Neural cell (in vitro differentiated cells): Measurements from ENCODE around the gene TNS3. TPM values are rescaled to one million over a fixed set of nuclear protein-coding genes. Genes with fewer than 3 reads are reported as not detected.

Experiments
- H2AFZ ChIP-seq: fragments of 200-600, 300-800 bp; sonication (generic), shearing (Covaris generic); 2 replicates; pipeline ENCODE4 v1.6.0; 2014; ENCODE audit warnings: low read depth, mild to moderate bottlenecking, antibody characterized with exemption, low read length, moderate library complexity
- H3F3A ChIP-seq: fragments of 200-600 bp; shearing (Covaris generic); 2 replicates; pipeline ENCODE4 v1.6.1; 2016; ENCODE audit warnings: mild to moderate bottlenecking, moderate library complexity, mixed read lengths, antibody characterized with exemption, low read length; ENCODE audit not compliant: insufficient read depth, poor library complexity, severe bottlenecking
- H3K27ac ChIP-seq: fragments of 200-600, 300-800 bp; sonication (generic), shearing (Covaris generic); 2 replicates; pipeline ENCODE4 v1.5.1; 2014; ENCODE audit warnings: mild to moderate bottlenecking, low read length, moderate library complexity
- H3K27me3 ChIP-seq: fragments of 300-800, 200-600 bp; sonication (generic), shearing (Covaris generic); 2 replicates; pipeline ENCODE4 v1.6.0; 2014; ENCODE audit warnings: mild to moderate bottlenecking, low read depth, low read length, moderate library complexity; ENCODE audit not compliant: insufficient read depth
- H3K36me3 ChIP-seq: fragments of 300-800, 200-600 bp; sonication (generic), shearing (Covaris generic); 2 replicates; pipeline ENCODE4 v1.5.1; 2014; ENCODE audit warnings: mild to moderate bottlenecking, antibody characterized with exemption, low read length, moderate library complexity; ENCODE audit not compliant: insufficient read depth
- H3K4me2 ChIP-seq: fragments of 300-800, 200-600 bp; sonication (generic), shearing (Covaris generic); 2 replicates; pipeline ENCODE4 v1.6.0; 2014; ENCODE audit warnings: mild to moderate bottlenecking, low read length
- H3K4me3 ChIP-seq: fragments of 300-800, 200-600 bp; sonication (generic), shearing (Covaris generic); 2 replicates; pipeline ENCODE4 v1.5.1; 2014; ENCODE audit warnings: mild to moderate bottlenecking, low read length, moderate library complexity
- H3K79me2 ChIP-seq: fragments of 200-600 bp; shearing (Covaris generic); replicated peaks from 2 replicates; pipeline ENCODE4 v1.6.0; 2014; ENCODE audit warnings: mild to moderate bottlenecking, low read length, moderate library complexity; ENCODE audit not compliant: insufficient read depth
- H3K9ac ChIP-seq: fragments of 300-800, 200-600 bp; sonication (generic), shearing (Covaris generic); 2 replicates; pipeline ENCODE4 v1.6.1; 2016; ENCODE audit warnings: mild to moderate bottlenecking, low read length, mixed read lengths
- H3K9me2 ChIP-seq: fragments of 200-600 bp; shearing (Covaris generic); 2 replicates; pipeline ENCODE4 v1.6.1; 2016; ENCODE audit warnings: mild to moderate bottlenecking, low read length, mixed read lengths; ENCODE audit not compliant: insufficient read depth
- H3K9me3 ChIP-seq: fragments of 200-600, 300-800 bp; sonication (generic), shearing (Covaris generic); 2 replicates; pipeline ENCODE4 v1.6.1; 2016; ENCODE audit warnings: mild to moderate bottlenecking, mixed run types, low read length, moderate library complexity, mixed read lengths
- H4K20me1 ChIP-seq: fragments of 200-600 bp; shearing (Covaris generic); 2 replicates; pipeline ENCODE4 v1.6.1; 2016; ENCODE audit warnings: mild to moderate bottlenecking, mixed run types; ENCODE audit not compliant: insufficient read depth
- EP300 ChIP-seq: fragments of 450-650 bp; conservative IDR thresholded peaks from 2 replicates; pipeline ENCODE4 v1.6.1; 2014; ENCODE audit warnings: antibody characterized with exemption, mild to moderate bottlenecking, moderate library complexity; ENCODE audit not compliant: poor library complexity, severe bottlenecking
- EZH2 ChIP-seq: fragments of 200-600, 300-800 bp; shearing (Covaris generic), sonication (generic); IDR thresholded peaks from 2 replicates; pipeline ENCODE4 v1.6.1; 2014; ENCODE audit warnings: antibody characterized with exemption, low read length, borderline replicate concordance, mild to moderate bottlenecking; ENCODE audit not compliant: insufficient read depth, poor library complexity, severe bottlenecking
- MXI1 ChIP-seq: fragments of 450-650 bp; conservative IDR thresholded peaks from 2 replicates; pipeline ENCODE4 v1.6.1; 2014; ENCODE audit warnings: antibody characterized with exemption, mild to moderate bottlenecking; ENCODE audit not compliant: poor library complexity, severe bottlenecking
- POLR2AphosphoS5 ChIP-seq: IDR thresholded peaks from 2 replicates; pipeline ENCODE4 v1.6.1; 2012
- RAD21 ChIP-seq: fragments of 450-650 bp; conservative IDR thresholded peaks from 2 replicates; pipeline ENCODE4 v1.6.1; 2014; ENCODE audit warnings: antibody characterized with exemption, mild to moderate bottlenecking, moderate library complexity
- SMC3 ChIP-seq: fragments of 450-650 bp; conservative IDR thresholded peaks from 2 replicates; pipeline ENCODE4 v1.6.1; 2014; ENCODE audit warnings: antibody characterized with exemption, mild to moderate bottlenecking, moderate library complexity; ENCODE audit not compliant: poor library complexity
- TAF1 ChIP-seq: IDR thresholded peaks from 2 replicates; pipeline ENCODE4 v1.6.1; 2012; ENCODE audit warnings: low read depth
- polyA plus RNA-seq: library from polyadenylated mRNA; depleted of rRNA; stranded (reverse); fragments of >200 nt; gene quantifications from 2 replicates; pipeline ENCODE4 v1.2.3, GENCODE V29; 2014
- TF ChIP-seq, protein P1 (sequence below): IDR thresholded peaks from 2 replicates; pipeline ENCODE4 v1.6.1; 2012; ENCODE audit warnings: borderline replicate concordance
- TF ChIP-seq, protein P2 (sequence below): fragments of 450-650 bp; IDR thresholded peaks from 2 replicates; pipeline ENCODE4 v1.5.1; 2014; ENCODE audit warnings: antibody characterized with exemption, mild to moderate bottlenecking, moderate library complexity; ENCODE audit not compliant: poor library complexity, severe bottlenecking

TNS3 gene
- polyA plus RNA-seq, 1 donor from 2014 or later, result 0.58 TPM

DNA sequence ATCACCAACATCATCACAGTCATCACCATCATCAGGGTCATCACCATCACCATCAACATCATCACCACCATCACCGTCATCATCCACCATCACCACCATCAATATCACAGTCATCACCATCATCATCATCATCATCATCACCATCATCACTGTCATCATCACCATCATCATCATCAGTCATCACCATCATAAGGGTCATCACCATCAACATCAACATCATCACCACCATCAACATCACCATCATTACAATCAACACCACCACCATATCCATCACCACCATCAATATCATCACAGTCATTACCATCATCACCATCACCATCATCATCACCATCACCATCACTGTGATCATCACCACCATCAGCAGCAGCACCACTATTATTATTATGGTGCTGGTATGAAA is 218.9 kb downstream of the TNS3 start:
- TF ChIP-seq, protein P1, sequence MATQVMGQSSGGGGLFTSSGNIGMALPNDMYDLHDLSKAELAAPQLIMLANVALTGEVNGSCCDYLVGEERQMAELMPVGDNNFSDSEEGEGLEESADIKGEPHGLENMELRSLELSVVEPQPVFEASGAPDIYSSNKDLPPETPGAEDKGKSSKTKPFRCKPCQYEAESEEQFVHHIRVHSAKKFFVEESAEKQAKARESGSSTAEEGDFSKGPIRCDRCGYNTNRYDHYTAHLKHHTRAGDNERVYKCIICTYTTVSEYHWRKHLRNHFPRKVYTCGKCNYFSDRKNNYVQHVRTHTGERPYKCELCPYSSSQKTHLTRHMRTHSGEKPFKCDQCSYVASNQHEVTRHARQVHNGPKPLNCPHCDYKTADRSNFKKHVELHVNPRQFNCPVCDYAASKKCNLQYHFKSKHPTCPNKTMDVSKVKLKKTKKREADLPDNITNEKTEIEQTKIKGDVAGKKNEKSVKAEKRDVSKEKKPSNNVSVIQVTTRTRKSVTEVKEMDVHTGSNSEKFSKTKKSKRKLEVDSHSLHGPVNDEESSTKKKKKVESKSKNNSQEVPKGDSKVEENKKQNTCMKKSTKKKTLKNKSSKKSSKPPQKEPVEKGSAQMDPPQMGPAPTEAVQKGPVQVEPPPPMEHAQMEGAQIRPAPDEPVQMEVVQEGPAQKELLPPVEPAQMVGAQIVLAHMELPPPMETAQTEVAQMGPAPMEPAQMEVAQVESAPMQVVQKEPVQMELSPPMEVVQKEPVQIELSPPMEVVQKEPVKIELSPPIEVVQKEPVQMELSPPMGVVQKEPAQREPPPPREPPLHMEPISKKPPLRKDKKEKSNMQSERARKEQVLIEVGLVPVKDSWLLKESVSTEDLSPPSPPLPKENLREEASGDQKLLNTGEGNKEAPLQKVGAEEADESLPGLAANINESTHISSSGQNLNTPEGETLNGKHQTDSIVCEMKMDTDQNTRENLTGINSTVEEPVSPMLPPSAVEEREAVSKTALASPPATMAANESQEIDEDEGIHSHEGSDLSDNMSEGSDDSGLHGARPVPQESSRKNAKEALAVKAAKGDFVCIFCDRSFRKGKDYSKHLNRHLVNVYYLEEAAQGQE, result no peak
- TF ChIP-seq EZH2 (no peak), SMC3 (no peak), MXI1 (no peak), TAF1 (no peak), POLR2AphosphoS5 (no peak), EP300 (no peak), RAD21 (no peak)
- TF ChIP-seq, protein P2, sequence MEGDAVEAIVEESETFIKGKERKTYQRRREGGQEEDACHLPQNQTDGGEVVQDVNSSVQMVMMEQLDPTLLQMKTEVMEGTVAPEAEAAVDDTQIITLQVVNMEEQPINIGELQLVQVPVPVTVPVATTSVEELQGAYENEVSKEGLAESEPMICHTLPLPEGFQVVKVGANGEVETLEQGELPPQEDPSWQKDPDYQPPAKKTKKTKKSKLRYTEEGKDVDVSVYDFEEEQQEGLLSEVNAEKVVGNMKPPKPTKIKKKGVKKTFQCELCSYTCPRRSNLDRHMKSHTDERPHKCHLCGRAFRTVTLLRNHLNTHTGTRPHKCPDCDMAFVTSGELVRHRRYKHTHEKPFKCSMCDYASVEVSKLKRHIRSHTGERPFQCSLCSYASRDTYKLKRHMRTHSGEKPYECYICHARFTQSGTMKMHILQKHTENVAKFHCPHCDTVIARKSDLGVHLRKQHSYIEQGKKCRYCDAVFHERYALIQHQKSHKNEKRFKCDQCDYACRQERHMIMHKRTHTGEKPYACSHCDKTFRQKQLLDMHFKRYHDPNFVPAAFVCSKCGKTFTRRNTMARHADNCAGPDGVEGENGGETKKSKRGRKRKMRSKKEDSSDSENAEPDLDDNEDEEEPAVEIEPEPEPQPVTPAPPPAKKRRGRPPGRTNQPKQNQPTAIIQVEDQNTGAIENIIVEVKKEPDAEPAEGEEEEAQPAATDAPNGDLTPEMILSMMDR, result no peak
- H3K9me3 ChIP-seq, result no peaks in the 10 kb centered on the region
- no peak overlapping the region for H3K27ac ChIP-seq
- no peak overlapping the region for H3K9ac ChIP-seq
- H3K36me3 ChIP-seq, result no peaks in the 10 kb centered on the region
- H3K4me3 ChIP-seq, result no peak overlapping the region
- no peaks in the 10 kb centered on the region for H3K9me2 ChIP-seq
- H3K79me2 ChIP-seq, result no peaks in the 10 kb centered on the region
- no peaks in the 10 kb centered on the region for H3K27me3 ChIP-seq
- no peaks in the 10 kb centered on the region for H4K20me1 ChIP-seq
- H3F3A ChIP-seq, result no peaks in the 10 kb centered on the region
- H2AFZ ChIP-seq, result no peak overlapping the region
- H3K4me2 ChIP-seq, result no peak overlapping the region

DNA sequence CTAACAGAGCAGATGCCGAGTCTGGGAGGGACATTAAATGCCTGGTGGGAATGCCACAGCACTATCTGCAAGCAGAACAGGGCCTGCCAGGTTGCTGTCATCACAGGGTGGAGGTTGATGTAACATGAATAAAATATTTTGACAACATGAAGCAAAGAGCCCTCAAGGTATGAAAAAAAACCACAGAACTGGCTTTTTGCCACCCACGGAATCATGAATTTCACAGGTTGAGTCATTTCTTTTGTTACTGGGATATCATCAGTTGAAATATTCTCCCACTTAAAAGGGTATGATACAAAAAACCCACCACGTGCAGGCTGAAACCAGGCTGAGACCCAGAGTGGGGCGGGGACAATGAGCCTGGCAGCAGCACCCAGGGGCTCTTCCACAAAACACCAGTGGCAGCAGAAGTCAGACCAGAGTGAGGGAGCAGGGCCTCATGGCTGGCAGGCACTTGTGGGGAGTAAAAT is 220.1 kb downstream of the TNS3 start:
- no peaks in the 10 kb centered on the region for H4K20me1 ChIP-seq
- no peak for TF ChIP-seq RAD21
- TF ChIP-seq, protein P2, result no peak
- TF ChIP-seq EZH2, result no peak
- TF ChIP-seq, protein P1, result no peak
- TF ChIP-seq MXI1, result no peak
- no peak for TF ChIP-seq SMC3
- no peak for TF ChIP-seq POLR2AphosphoS5
- no peak for TF ChIP-seq EP300
- no peaks in the 10 kb centered on the region for H3F3A ChIP-seq
- no peaks in the 10 kb centered on the region for H3K9me3 ChIP-seq
- no peaks in the 10 kb centered on the region for H3K79me2 ChIP-seq
- no peaks in the 10 kb centered on the region for H3K9me2 ChIP-seq
- no peak overlapping the region for H3K27ac ChIP-seq
- H3K27me3 ChIP-seq, result no peaks in the 10 kb centered on the region
- no peak overlapping the region for H3K9ac ChIP-seq
- no peak overlapping the region for H3K4me3 ChIP-seq
- no peaks in the 10 kb centered on the region for H3K36me3 ChIP-seq
- no peak overlapping the region for H2AFZ ChIP-seq
- no peak overlapping the region for H3K4me2 ChIP-seq
